Retinal pigment epithelial cell (primary cell): ENCODE data around the gene ADAMTS2.

Experiments
- DNase-seq: peaks from one replicate; pipeline ENCODE4 v3.0.0-alpha.2; 2010; ENCODE audit warnings: low read depth
- H3K4me3 ChIP-seq: 2 replicates; pipeline ENCODE4 v1.5.1; 2011; ENCODE audit warnings: mild to moderate bottlenecking, low read length, control low read depth, moderate library complexity
- TF ChIP-seq, protein P1 (sequence below): conservative IDR thresholded peaks from 2 replicates; pipeline ENCODE4 v1.5.1; 2011; ENCODE audit warnings: low read depth, low read length, control low read depth, inconsistent platforms

Gene ADAMTS2

DNA sequence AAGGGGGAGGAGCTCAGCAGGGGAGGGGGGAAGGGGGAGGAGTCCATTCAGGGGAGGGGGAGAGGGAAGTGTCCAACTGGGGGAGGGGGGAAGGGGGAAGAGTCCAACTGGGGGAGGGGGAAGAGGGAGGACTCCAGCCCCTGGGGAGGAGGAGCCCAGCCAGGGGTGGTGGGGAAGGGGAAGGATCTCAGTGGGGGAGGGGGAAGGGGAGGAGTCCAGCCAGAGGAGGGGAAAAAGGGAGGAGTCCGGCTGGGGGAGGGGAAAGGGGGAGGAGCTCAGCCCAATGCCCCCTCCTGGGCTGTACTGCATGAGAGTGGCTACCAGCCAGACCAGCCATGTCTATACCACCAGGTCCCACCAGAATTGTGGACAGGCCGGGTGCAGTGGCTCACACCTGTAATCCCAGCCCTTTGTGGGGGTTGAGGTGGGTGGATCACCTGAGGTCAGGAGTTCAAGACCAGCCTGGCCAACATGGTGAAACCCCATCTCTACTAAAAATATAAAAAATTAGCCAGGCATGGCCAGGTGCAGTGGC is 30.6 kb upstream of the ADAMTS2 start:
- DNase-seq: no peak
- TF ChIP-seq, protein P1, sequence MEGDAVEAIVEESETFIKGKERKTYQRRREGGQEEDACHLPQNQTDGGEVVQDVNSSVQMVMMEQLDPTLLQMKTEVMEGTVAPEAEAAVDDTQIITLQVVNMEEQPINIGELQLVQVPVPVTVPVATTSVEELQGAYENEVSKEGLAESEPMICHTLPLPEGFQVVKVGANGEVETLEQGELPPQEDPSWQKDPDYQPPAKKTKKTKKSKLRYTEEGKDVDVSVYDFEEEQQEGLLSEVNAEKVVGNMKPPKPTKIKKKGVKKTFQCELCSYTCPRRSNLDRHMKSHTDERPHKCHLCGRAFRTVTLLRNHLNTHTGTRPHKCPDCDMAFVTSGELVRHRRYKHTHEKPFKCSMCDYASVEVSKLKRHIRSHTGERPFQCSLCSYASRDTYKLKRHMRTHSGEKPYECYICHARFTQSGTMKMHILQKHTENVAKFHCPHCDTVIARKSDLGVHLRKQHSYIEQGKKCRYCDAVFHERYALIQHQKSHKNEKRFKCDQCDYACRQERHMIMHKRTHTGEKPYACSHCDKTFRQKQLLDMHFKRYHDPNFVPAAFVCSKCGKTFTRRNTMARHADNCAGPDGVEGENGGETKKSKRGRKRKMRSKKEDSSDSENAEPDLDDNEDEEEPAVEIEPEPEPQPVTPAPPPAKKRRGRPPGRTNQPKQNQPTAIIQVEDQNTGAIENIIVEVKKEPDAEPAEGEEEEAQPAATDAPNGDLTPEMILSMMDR: no peak

GRCh38 chr5:179375236-179375685 is 30.0 kb upstream of the ADAMTS2 start:
- no peak for DNase-seq
- H3K4me3 ChIP-seq: no peak overlapping the region
- TF ChIP-seq, protein P1: no peak

More for the DNA sequence above, 30.6 kb upstream of the ADAMTS2 start:
- no peak overlapping the region for H3K4me3 ChIP-seq

GRCh38 chr5:179374506-179375235 is 29.4 kb upstream of the ADAMTS2 start:
- TF ChIP-seq, protein P1: no peak
- H3K4me3 ChIP-seq: no peak overlapping the region
- no peak for DNase-seq

GRCh38 chr5:179373961-179374505 is 28.8 kb upstream of the ADAMTS2 start:
- no peak overlapping the region for H3K4me3 ChIP-seq
- TF ChIP-seq, protein P1: no peak
- DNase-seq: no peak

DNA sequence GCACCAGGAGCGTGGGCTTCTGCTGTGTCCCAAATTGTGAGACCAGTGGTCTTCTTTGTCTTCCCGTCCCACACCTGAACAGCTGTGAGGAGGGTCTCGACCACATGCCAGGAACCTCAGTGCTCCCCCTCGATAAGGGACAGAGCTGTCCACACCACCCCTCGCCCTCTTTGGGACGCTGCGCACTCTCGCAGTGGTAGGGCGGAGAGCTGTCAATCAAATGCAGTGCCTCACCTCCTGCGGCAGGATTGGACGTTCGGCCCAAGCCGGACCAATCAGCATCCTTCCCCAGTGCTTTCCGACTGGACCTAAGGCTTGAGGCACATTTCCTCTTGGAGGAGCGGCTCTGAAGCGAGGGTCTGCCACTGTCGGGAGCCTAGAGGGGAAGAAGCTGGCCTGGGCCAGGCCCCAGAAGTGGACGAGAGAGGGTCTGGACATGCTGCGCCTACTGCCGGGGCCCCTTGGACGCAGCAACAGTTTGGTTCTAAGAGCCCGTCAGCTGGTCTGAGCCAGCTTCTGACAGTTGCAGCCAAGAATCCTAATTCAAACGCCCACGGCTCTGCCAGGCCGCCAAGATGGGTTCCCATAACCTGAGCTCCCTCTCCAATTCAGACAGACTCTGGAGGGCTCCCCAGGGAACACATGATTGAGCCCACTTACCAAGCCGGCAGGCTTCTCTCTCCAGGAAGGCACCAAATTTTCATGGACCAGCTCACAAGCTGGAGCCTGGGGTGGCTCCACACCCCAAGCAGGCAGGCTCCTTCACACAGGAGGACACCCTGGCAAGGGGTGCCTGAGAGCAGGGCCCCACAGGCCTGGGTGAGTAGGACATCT is 28.1 kb upstream of the ADAMTS2 start:
- no peak for DNase-seq
- TF ChIP-seq, protein P1: no peak
- no peak overlapping the region for H3K4me3 ChIP-seq

DNA sequence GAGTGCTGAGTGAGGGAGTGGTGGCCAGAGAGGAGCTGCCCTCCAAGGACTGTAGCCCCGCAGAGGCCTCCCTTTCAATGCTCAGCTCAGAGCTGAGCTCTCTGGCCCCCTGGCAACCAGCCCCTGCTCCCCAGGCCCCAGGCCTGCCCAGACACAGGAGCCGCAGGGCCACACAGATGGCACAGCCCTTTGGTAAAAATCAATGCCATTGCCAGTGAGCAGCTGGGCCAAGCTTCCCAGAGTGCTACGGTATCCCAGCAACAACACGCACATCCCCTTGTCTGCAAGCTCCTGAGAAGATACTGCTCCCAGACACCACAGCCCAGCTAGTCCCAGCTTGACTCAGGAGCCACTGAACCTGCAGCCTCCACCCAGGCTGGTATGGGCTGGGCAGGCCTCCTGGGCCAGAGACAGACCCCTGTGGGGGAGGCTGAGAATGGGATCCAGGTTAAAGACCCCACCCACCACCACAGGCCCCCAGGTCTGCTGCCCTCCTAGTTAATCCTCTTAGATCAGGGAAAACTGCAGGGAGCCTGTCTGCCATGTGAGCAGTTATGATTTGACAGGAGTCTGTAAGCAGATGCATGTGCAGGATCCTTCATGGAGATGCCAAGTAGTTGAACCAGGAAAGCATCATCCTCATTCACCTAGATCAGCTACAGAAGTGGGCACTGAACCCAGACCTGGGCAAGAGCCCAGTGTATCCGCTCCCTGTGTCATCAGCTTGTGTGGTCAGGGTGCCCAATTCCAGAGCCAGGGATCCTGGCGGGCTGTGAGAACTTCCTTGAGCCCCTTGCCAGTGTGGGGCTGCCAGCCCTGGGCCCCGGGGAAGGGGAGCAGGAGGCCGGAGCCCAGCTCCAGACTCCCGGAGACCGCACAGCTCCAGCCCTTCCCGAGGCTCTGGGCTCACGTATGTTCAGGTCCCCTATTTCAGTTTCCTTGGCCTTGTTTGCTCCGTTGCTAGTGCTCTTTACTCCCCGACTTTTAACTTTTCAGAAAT is 26.7 kb upstream of the ADAMTS2 start:
- no peak overlapping the region for H3K4me3 ChIP-seq
- TF ChIP-seq, protein P1: no peak
- no peak for DNase-seq
